Panc1 (cell line): Measurements from ENCODE around the gene PRKG1. TPM values are rescaled to one million over a fixed set of nuclear protein-coding genes. Genes with fewer than 3 reads are reported as not detected.

Source experiments
- ATAC-seq: fragments of 200-7000 bp; cut with Tn5 transposase; 2 replicates; pipeline ENCODE4 v1.9.1; 2020; ENCODE audit warnings: mild to moderate bottlenecking, moderate library complexity
- BruUV-seq: library from RNA; stranded (reverse); fragments of 400-500 nt; replicated peaks from 2 replicates; lab custom pipeline; 2021; lab: Mats Ljungman, UMichigan
- CTCF ChIA-PET: fragments of 300-600 bp; sonication (Branson Sonifier 250); formaldehyde crosslinking; loops from one replicate; lab custom pipeline; 2022; ENCODE audit warnings: antibody characterized with exemption; lab: Charles Lee
- POLR2A ChIA-PET: fragments of 300-600 bp; sonication (Branson Sonifier 250); formaldehyde crosslinking; loops from one replicate; lab custom pipeline; 2022; ENCODE audit warnings: antibody characterized with exemption; lab: Charles Lee
- DNase-seq: peaks from one replicate; pipeline ENCODE4 v3.0.0-alpha.2; 2010; ENCODE audit warnings: low read depth, low spot score
- H3K27ac ChIP-seq: 2 replicates; pipeline ENCODE4 v1.5.1; 2011; ENCODE audit warnings: mild to moderate bottlenecking, low read length, inconsistent platforms
- H3K27me3 ChIP-seq: fragments of 200-500 bp; sonication (Bioruptor generic); 2 replicates; pipeline ENCODE4 v1.6.0; 2014; ENCODE audit warnings: low read length, inconsistent platforms; ENCODE audit not compliant: control insufficient read depth, insufficient read depth
- H3K36me3 ChIP-seq: fragments of 200-500 bp; sonication (Bioruptor generic); 2 replicates; pipeline ENCODE4 v1.5.1; 2014; ENCODE audit warnings: inconsistent platforms, mild to moderate bottlenecking, low read length, moderate library complexity; ENCODE audit not compliant: control insufficient read depth, insufficient read depth
- H3K4me1 ChIP-seq: 2 replicates; pipeline ENCODE4 v1.5.1; 2011; ENCODE audit warnings: inconsistent platforms, mild to moderate bottlenecking, low read length, moderate library complexity; ENCODE audit not compliant: control insufficient read depth, insufficient read depth
- H3K4me3 ChIP-seq, 2 experiments: 2 replicates each; pipeline ENCODE4 v1.5.1; 2011 to 2012; ENCODE audit warnings: low read depth in 2 of 2, low read length in 2 of 2, mild to moderate bottlenecking in 2 of 2, inconsistent platforms in 1 of 2, moderate library complexity in 1 of 2
- H3K9me3 ChIP-seq: fragments of 200-500 bp; sonication (Bioruptor generic); 2 replicates; pipeline ENCODE4 v1.5.1; 2014; ENCODE audit warnings: low read depth, mild to moderate bottlenecking, inconsistent platforms, low read length, moderate library complexity; ENCODE audit not compliant: control insufficient read depth, insufficient read depth
- POLR2AphosphoS5 ChIP-seq: IDR thresholded peaks from 2 replicates; pipeline ENCODE4 v1.6.1; 2012; ENCODE audit warnings: mild to moderate bottlenecking, low read depth, low read length, moderate library complexity
- SIN3A ChIP-seq: IDR thresholded peaks from 2 replicates; pipeline ENCODE4 v1.6.1; 2012; ENCODE audit warnings: low read depth, mild to moderate bottlenecking, low read length, moderate library complexity, borderline replicate concordance; ENCODE audit not compliant: insufficient read depth
- TCF7L2 ChIP-seq: IDR thresholded peaks from 2 replicates; pipeline ENCODE4 v1.6.1; 2011; ENCODE audit warnings: mild to moderate bottlenecking, low read depth, low read length, inconsistent platforms
- in situ Hi-C: cut with HindIII; loops from 2 replicates; pipeline ENCODE4 v1.10.0; 2016; ENCODE audit warnings: low sequenced_read_pairs, low pct_unique_long_range_greater_than_20kb
- intact Hi-C: fragments of 100-400 bp; cut with micrococcal nuclease; formaldehyde crosslinking; loops from one replicate; pipeline ENCODE4 v1.10.0; 2022; ENCODE audit not compliant: unreplicated experiment
- total RNA-seq: library from RNA; stranded (reverse); gene quantifications from one replicate; pipeline ENCODE4 v1.2.1, GENCODE V29; 2021; ENCODE audit not compliant: unreplicated experiment
- TF ChIP-seq, protein P1 (sequence below), 2 experiments: IDR thresholded peaks; 2 replicates each; pipeline ENCODE4 v1.6.1; 2011 to 2012; ENCODE audit warnings: low read depth in 2 of 2, control low read depth in 1 of 2, low read length in 1 of 2, mild to moderate bottlenecking in 1 of 2, moderate library complexity in 1 of 2; ENCODE audit not compliant: insufficient read depth in 1 of 2
- TF ChIP-seq, protein P2 (sequence below): fragments of 450-650 bp; IDR thresholded peaks from 2 replicates; pipeline ENCODE4 v1.5.1; 2017; ENCODE audit warnings: mild to moderate bottlenecking

Gene PRKG1
- total RNA-seq, 1 experiment from 2014 or later, result 0.92 TPM

DNA sequence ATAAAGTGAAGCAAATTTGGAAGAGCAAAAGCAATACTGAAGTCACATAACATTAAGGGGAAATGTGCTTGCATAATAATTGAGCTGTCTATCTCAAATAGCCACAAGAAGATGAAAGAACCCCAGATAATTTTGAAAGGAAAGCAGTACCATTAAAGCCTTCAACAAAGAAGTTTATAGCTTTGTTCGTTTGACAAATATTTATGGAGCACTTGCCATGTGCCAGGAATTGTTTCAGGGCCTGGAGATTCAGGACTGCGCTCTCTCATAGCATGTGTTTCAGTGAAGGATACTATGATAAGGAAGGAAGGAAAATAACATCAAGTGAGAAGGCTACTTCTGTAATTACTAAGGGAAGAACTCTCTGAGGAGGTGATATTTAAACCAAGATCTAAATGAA is 837.4 kb downstream of the PRKG1 start:
- Histone ChIP-seq H3K27me3 (no peaks in the 10 kb centered on the region), H3K4me3 (no peak overlapping the region), H3K36me3 (no peaks in the 10 kb centered on the region), H3K9me3 (no peaks in the 10 kb centered on the region), H3K4me1 (no peaks in the 10 kb centered on the region), H3K27ac (no peak overlapping the region)
- in situ Hi-C loops, result no loop called here
- intact Hi-C loops, result no loop called here
- no peak for TF ChIP-seq SIN3A
- TF ChIP-seq, protein P1, sequence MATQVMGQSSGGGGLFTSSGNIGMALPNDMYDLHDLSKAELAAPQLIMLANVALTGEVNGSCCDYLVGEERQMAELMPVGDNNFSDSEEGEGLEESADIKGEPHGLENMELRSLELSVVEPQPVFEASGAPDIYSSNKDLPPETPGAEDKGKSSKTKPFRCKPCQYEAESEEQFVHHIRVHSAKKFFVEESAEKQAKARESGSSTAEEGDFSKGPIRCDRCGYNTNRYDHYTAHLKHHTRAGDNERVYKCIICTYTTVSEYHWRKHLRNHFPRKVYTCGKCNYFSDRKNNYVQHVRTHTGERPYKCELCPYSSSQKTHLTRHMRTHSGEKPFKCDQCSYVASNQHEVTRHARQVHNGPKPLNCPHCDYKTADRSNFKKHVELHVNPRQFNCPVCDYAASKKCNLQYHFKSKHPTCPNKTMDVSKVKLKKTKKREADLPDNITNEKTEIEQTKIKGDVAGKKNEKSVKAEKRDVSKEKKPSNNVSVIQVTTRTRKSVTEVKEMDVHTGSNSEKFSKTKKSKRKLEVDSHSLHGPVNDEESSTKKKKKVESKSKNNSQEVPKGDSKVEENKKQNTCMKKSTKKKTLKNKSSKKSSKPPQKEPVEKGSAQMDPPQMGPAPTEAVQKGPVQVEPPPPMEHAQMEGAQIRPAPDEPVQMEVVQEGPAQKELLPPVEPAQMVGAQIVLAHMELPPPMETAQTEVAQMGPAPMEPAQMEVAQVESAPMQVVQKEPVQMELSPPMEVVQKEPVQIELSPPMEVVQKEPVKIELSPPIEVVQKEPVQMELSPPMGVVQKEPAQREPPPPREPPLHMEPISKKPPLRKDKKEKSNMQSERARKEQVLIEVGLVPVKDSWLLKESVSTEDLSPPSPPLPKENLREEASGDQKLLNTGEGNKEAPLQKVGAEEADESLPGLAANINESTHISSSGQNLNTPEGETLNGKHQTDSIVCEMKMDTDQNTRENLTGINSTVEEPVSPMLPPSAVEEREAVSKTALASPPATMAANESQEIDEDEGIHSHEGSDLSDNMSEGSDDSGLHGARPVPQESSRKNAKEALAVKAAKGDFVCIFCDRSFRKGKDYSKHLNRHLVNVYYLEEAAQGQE (IDR thresholded peaks at IDR 0.05; ENCODE audit: insufficient read depth in 1 of 2, low read depth in 2 of 2, low read length in 1 of 2), result no peak
- no peak for TF ChIP-seq TCF7L2
- TF ChIP-seq, protein P2, sequence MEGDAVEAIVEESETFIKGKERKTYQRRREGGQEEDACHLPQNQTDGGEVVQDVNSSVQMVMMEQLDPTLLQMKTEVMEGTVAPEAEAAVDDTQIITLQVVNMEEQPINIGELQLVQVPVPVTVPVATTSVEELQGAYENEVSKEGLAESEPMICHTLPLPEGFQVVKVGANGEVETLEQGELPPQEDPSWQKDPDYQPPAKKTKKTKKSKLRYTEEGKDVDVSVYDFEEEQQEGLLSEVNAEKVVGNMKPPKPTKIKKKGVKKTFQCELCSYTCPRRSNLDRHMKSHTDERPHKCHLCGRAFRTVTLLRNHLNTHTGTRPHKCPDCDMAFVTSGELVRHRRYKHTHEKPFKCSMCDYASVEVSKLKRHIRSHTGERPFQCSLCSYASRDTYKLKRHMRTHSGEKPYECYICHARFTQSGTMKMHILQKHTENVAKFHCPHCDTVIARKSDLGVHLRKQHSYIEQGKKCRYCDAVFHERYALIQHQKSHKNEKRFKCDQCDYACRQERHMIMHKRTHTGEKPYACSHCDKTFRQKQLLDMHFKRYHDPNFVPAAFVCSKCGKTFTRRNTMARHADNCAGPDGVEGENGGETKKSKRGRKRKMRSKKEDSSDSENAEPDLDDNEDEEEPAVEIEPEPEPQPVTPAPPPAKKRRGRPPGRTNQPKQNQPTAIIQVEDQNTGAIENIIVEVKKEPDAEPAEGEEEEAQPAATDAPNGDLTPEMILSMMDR, result no peak
- TF ChIP-seq POLR2AphosphoS5, result no peak
- CTCF ChIA-PET, result no interaction called here
- no TSS peak for BruUV-seq
- POLR2A ChIA-PET, result no interaction called here
- ATAC-seq (no peak), DNase-seq (no peak)

DNA sequence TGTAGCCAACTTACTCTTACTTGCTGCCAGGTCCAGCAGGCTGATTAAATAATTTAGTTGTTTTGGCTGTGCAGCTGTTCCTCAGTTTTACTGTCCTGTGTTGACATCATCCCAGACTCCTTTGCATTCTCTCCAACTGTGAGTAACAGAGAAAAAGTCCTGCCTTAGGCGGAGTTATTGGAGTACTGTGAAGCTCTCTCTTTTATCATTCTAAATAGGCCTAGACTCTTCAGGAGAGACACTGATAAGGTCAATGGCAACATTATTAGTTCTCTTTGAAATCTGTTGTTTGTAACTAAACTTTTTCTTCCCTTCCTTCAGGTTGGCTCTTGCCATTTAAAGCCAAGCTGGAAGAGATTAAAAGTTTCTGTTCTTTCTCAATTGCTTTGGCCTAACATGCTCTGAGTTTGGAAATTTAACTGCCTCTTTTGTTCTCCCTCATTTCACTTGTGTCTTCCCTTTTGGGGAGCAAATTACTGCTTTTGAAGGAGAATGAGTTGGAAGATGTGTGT is 840.8 kb downstream of the PRKG1 start:
- no peak for DNase-seq
- H3K27ac ChIP-seq, result no peak overlapping the region
- no peaks in the 10 kb centered on the region for H3K9me3 ChIP-seq
- H3K4me3 ChIP-seq, result no peak overlapping the region
- TF ChIP-seq, protein P1 (IDR thresholded peaks at IDR 0.05; ENCODE audit: insufficient read depth in 1 of 2, low read depth in 2 of 2, low read length in 1 of 2), result no peak
- no peak for TF ChIP-seq SIN3A
- CTCF ChIA-PET, result no interaction called here
- BruUV-seq, result no TSS peak
- intact Hi-C loops (no loop called here), in situ Hi-C loops (no loop called here)
- no peak for ATAC-seq
- no peaks in the 10 kb centered on the region for H3K27me3 ChIP-seq
- no peaks in the 10 kb centered on the region for H3K4me1 ChIP-seq
- no peaks in the 10 kb centered on the region for H3K36me3 ChIP-seq
- POLR2A ChIA-PET, result interaction anchor here (0.6 kb wide), 1 partner anchor 112 kb away, joined by 3 read pairs; no protein-coding TSS in a partner anchor
